ENCODE measurements around the gene ZGPAT. TPM values are rescaled to one million over a fixed set of nuclear protein-coding genes. Genes with fewer than 3 reads are reported as not detected.

The ZGPAT gene
- total and polyA plus RNA-seq, 2 of the 13 experiments (the other 11 are each of a cell fraction or from before 2014, with no cell fraction given): 23.0 to 41.9 TPM

DNA sequence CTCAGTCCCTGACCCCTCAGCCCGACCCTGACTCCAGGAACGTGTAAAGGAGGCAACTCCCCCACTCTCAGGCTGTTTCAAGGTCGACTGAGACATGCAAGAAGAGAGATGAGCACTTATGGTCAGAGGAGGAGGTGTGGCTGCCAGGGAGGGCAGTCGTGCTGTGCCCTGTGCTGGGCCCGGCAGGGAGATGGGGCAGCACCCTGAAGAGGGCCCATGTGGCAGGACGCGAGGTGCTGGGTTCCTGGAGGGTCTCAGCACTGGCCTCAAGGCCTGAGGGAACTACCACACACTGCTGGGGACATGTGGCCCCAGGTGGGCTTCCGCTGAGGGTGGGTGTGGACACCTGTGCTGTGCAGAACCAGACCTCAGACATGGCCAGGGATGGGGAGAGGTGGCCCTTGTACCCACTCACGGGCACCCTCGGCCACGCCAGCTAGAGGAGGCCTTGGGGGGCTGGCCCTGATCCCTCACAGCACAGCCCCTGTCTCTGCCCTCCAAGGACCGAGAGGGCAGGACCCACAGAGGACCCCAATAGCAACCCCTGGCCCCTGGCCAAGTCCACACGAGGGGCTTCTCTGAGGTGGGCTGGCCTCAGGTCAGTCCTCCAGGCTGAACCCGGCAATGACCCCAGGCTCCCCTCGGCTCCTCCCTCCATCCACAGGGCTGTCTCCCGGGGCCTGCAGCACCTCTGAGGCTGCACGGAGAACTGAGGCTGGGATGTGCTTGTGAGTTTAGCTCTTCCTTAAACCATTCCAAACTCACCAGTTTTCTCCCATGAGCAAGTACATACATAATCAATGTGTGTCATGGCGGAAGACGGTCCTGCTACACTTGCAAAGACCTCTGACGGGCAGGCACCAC lies 40.5 kb downstream of the ZGPAT start (continued):
- TF ChIP-seq ZNF660 (CRISPR knock-in tag; IDR thresholded peaks at IDR 0.05; ENCODE audit: borderline replicate concordance, low read depth): no peak
- TF ChIP-seq, protein P1, sequence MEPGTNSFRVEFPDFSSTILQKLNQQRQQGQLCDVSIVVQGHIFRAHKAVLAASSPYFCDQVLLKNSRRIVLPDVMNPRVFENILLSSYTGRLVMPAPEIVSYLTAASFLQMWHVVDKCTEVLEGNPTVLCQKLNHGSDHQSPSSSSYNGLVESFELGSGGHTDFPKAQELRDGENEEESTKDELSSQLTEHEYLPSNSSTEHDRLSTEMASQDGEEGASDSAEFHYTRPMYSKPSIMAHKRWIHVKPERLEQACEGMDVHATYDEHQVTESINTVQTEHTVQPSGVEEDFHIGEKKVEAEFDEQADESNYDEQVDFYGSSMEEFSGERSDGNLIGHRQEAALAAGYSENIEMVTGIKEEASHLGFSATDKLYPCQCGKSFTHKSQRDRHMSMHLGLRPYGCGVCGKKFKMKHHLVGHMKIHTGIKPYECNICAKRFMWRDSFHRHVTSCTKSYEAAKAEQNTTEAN (CRISPR knock-in tag; conservative IDR thresholded peaks at IDR 0.05): no peak
- TF ChIP-seq, protein P2, sequence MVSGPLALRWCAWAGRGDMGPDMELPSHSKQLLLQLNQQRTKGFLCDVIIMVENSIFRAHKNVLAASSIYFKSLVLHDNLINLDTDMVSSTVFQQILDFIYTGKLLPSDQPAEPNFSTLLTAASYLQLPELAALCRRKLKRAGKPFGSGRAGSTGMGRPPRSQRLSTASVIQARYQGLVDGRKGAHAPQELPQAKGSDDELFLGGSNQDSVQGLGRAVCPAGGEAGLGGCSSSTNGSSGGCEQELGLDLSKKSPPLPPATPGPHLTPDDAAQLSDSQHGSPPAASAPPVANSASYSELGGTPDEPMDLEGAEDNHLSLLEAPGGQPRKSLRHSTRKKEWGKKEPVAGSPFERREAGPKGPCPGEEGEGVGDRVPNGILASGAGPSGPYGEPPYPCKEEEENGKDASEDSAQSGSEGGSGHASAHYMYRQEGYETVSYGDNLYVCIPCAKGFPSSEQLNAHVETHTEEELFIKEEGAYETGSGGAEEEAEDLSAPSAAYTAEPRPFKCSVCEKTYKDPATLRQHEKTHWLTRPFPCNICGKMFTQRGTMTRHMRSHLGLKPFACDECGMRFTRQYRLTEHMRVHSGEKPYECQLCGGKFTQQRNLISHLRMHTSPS (CRISPR knock-in tag; IDR thresholded peaks at IDR 0.05; ENCODE audit: low read depth): peak; percentile 25
- peak; percentile 9; the same call in 1 of the 2 replicates for TF ChIP-seq MXD1 (CRISPR knock-in tag; IDR thresholded peaks at IDR 0.05)
- TF ChIP-seq ZBTB14 (CRISPR knock-in tag; IDR thresholded peaks at IDR 0.05): no peak
- 0 out of 2 replicates have a peak, but pooled peaks have one; percentile 4 for TF ChIP-seq ZNF737 (CRISPR knock-in tag; IDR thresholded peaks at IDR 0.05; ENCODE audit: borderline replicate concordance)
- TF ChIP-seq, protein P3, sequence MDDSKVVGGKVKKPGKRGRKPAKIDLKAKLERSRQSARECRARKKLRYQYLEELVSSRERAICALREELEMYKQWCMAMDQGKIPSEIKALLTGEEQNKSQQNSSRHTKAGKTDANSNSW (CRISPR knock-in tag; IDR thresholded peaks at IDR 0.05; ENCODE audit: borderline replicate concordance): 0 out of 2 replicates have a peak, but pooled peaks have one; percentile 40
- TF ChIP-seq ZBTB7A (CRISPR knock-in tag; IDR thresholded peaks at IDR 0.05): peak; percentile 56
- peak; percentile 56; the same call in 1 of the 2 replicates for TF ChIP-seq ZNF772 (CRISPR knock-in tag; IDR thresholded peaks at IDR 0.05)
- TF ChIP-seq ZNF350 (CRISPR knock-in tag; IDR thresholded peaks at IDR 0.05; ENCODE audit: borderline replicate concordance, low read depth): no peak
- TF ChIP-seq, protein P4, sequence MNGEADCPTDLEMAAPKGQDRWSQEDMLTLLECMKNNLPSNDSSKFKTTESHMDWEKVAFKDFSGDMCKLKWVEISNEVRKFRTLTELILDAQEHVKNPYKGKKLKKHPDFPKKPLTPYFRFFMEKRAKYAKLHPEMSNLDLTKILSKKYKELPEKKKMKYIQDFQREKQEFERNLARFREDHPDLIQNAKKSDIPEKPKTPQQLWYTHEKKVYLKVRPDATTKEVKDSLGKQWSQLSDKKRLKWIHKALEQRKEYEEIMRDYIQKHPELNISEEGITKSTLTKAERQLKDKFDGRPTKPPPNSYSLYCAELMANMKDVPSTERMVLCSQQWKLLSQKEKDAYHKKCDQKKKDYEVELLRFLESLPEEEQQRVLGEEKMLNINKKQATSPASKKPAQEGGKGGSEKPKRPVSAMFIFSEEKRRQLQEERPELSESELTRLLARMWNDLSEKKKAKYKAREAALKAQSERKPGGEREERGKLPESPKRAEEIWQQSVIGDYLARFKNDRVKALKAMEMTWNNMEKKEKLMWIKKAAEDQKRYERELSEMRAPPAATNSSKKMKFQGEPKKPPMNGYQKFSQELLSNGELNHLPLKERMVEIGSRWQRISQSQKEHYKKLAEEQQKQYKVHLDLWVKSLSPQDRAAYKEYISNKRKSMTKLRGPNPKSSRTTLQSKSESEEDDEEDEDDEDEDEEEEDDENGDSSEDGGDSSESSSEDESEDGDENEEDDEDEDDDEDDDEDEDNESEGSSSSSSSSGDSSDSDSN (CRISPR knock-in tag; IDR thresholded peaks at IDR 0.05): peak; percentile 30; the same call in 1 of the 2 replicates
- no peak for TF ChIP-seq ADNP (CRISPR knock-in tag; IDR thresholded peaks at IDR 0.05)
- TF ChIP-seq FOXO1 (CRISPR knock-in tag; IDR thresholded peaks at IDR 0.05): 0 out of 2 replicates have a peak, but pooled peaks have one; percentile 7
- TF ChIP-seq, protein P5, sequence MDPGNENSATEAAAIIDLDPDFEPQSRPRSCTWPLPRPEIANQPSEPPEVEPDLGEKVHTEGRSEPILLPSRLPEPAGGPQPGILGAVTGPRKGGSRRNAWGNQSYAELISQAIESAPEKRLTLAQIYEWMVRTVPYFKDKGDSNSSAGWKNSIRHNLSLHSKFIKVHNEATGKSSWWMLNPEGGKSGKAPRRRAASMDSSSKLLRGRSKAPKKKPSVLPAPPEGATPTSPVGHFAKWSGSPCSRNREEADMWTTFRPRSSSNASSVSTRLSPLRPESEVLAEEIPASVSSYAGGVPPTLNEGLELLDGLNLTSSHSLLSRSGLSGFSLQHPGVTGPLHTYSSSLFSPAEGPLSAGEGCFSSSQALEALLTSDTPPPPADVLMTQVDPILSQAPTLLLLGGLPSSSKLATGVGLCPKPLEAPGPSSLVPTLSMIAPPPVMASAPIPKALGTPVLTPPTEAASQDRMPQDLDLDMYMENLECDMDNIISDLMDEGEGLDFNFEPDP (CRISPR knock-in tag; conservative IDR thresholded peaks at IDR 0.05): 0 out of 2 replicates have a peak, but pooled peaks have one; percentile 75
- TF ChIP-seq ZNF143 (CRISPR knock-in tag; IDR thresholded peaks at IDR 0.05): no peak
- TF ChIP-seq NRL (CRISPR knock-in tag; IDR thresholded peaks at IDR 0.05; ENCODE audit: borderline replicate concordance): peak; percentile 28; the same call in 1 of the 2 replicates
- peak; percentile 23 for TF ChIP-seq HNRNPLL (IDR thresholded peaks at IDR 0.05; ENCODE audit: low read depth, low read length, poor library complexity, severe bottlenecking)
- TF ChIP-seq ETV5 (CRISPR knock-in tag; IDR thresholded peaks at IDR 0.05; ENCODE audit: borderline replicate concordance): no peak
